H9 (cell line): ENCODE results near the gene AFAP1. TPM values are rescaled to one million over a fixed set of nuclear protein-coding genes. Genes with fewer than 3 reads are reported as not detected.

Source experiments
- DNase-seq: peaks from one replicate; pipeline ENCODE4 v3.0.0-alpha.2; 2017
- H2AFZ ChIP-seq: one replicate; pipeline ENCODE4 v1.6.1; 2013; ENCODE audit warnings: mild to moderate bottlenecking, low read length, control low read depth, moderate library complexity
- H2AK5ac ChIP-seq: 2 replicates; pipeline ENCODE4 v1.6.1; 2013; ENCODE audit warnings: low read length, control low read depth, mixed read lengths; ENCODE audit not compliant: insufficient read length
- H2BK120ac ChIP-seq: one replicate; pipeline ENCODE4 v1.6.1; 2013; ENCODE audit warnings: low read depth, mild to moderate bottlenecking, low read length, control low read depth, inconsistent platforms; ENCODE audit not compliant: poor library complexity, severe bottlenecking
- H2BK12ac ChIP-seq: 2 replicates; pipeline ENCODE4 v1.6.1; 2013; ENCODE audit warnings: low read length, control low read depth, mixed read lengths, low read depth; ENCODE audit not compliant: insufficient read length
- H2BK15ac ChIP-seq: 2 replicates; pipeline ENCODE4 v1.6.1; 2013; ENCODE audit warnings: low read depth, low read length, control low read depth
- H2BK20ac ChIP-seq: one replicate; pipeline ENCODE4 v1.6.1; 2013; ENCODE audit warnings: low read depth, mild to moderate bottlenecking, low read length, control low read depth, inconsistent platforms; ENCODE audit not compliant: poor library complexity, severe bottlenecking
- H2BK5ac ChIP-seq: 2 replicates; pipeline ENCODE4 v1.6.1; 2013; ENCODE audit warnings: low read length, control low read depth, mixed read lengths; ENCODE audit not compliant: insufficient read length
- H3K14ac ChIP-seq: 2 replicates; pipeline ENCODE4 v1.6.1; 2013; ENCODE audit warnings: low read length, control low read depth; ENCODE audit not compliant: insufficient read depth
- H3K18ac ChIP-seq: 2 replicates; pipeline ENCODE4 v1.6.1; 2013; ENCODE audit warnings: low read depth, mild to moderate bottlenecking, mixed read lengths, low read length, control low read depth; ENCODE audit not compliant: insufficient read length
- H3K23ac ChIP-seq: 2 replicates; pipeline ENCODE4 v1.6.1; 2013; ENCODE audit warnings: low read length, control low read depth, mixed read lengths, low read depth; ENCODE audit not compliant: insufficient read length
- H3K23me2 ChIP-seq: 2 replicates; pipeline ENCODE4 v1.6.1; 2013; ENCODE audit warnings: low read depth, mild to moderate bottlenecking, mixed read lengths, low read length, control low read depth; ENCODE audit not compliant: insufficient read length, poor library complexity, severe bottlenecking
- H3K27ac ChIP-seq: 2 replicates; pipeline ENCODE4 v1.5.1; 2013; ENCODE audit warnings: low read length, control low read depth, mixed read lengths, low read depth; ENCODE audit not compliant: insufficient read length
- H3K27me3 ChIP-seq: 2 replicates; pipeline ENCODE4 v1.6.1; 2013; ENCODE audit warnings: low read length, control low read depth, inconsistent platforms; ENCODE audit not compliant: insufficient read depth
- H3K4ac ChIP-seq: 2 replicates; pipeline ENCODE4 v1.6.1; 2013; ENCODE audit warnings: low read depth, mild to moderate bottlenecking, control low read depth, inconsistent platforms, low read length, moderate library complexity
- H3K4me1 ChIP-seq: 2 replicates; pipeline ENCODE4 v1.6.1; 2013; ENCODE audit warnings: low read length, control low read depth, inconsistent platforms; ENCODE audit not compliant: insufficient read depth
- H3K4me2 ChIP-seq: 2 replicates; pipeline ENCODE4 v1.6.1; 2013; ENCODE audit warnings: low read length, control low read depth, mixed read lengths; ENCODE audit not compliant: insufficient read length, insufficient read depth
- H3K56ac ChIP-seq: 2 replicates; pipeline ENCODE4 v1.6.1; 2013; ENCODE audit warnings: low read depth, mild to moderate bottlenecking, mixed read lengths, low read length, control low read depth; ENCODE audit not compliant: insufficient read length
- H3K79me1 ChIP-seq: 2 replicates; pipeline ENCODE4 v1.6.1; 2013; ENCODE audit warnings: low read depth, mild to moderate bottlenecking, moderate library complexity, low read length, control low read depth, inconsistent platforms; ENCODE audit not compliant: insufficient read depth, poor library complexity, severe bottlenecking
- H3K79me2 ChIP-seq: 2 replicates; pipeline ENCODE4 v1.6.1; 2013; ENCODE audit warnings: low read length, control low read depth, inconsistent platforms; ENCODE audit not compliant: insufficient read depth
- H3K9ac ChIP-seq: 2 replicates; pipeline ENCODE4 v1.6.1; 2013; ENCODE audit warnings: low read length, control low read depth, mixed read lengths; ENCODE audit not compliant: insufficient read length; ENCODE audit errors: extremely low read depth
- H3K9me3 ChIP-seq: one replicate; pipeline ENCODE4 v1.6.1; 2013; ENCODE audit warnings: low read depth, low read length, inconsistent platforms; ENCODE audit not compliant: control insufficient read depth
- H3T11ph ChIP-seq: one replicate; pipeline ENCODE4 v1.6.1; 2013; ENCODE audit warnings: mild to moderate bottlenecking, low read length, control low read depth, inconsistent platforms
- H4K20me1 ChIP-seq: one replicate; pipeline ENCODE4 v1.6.1; 2013; ENCODE audit not compliant: control insufficient read depth, insufficient read length, insufficient read depth
- H4K5ac ChIP-seq: 2 replicates; pipeline ENCODE4 v1.6.1; 2013; ENCODE audit warnings: low read depth, mild to moderate bottlenecking, mixed read lengths, low read length, control low read depth; ENCODE audit not compliant: insufficient read length
- H4K8ac ChIP-seq: replicated peaks from 2 replicates; pipeline ENCODE4 v1.6.1; 2013; ENCODE audit warnings: low read length, control low read depth, mixed read lengths, low read depth; ENCODE audit not compliant: insufficient read length
- H4K91ac ChIP-seq: 2 replicates; pipeline ENCODE4 v1.6.1; 2013; ENCODE audit warnings: low read depth, mild to moderate bottlenecking, moderate library complexity, mixed read lengths, low read length, control low read depth; ENCODE audit not compliant: insufficient read length
- H3K27ac Mint-ChIP-seq, 3 experiments: 2 replicates in 2 of 3; 3 replicates in 1 of 3; pipeline ENCODE4 v1.8.0; 2020 to 2021; ENCODE audit warnings: mixed read lengths in 3 of 3, mild to moderate bottlenecking in 1 of 3, moderate library complexity in 1 of 3
- H3K27me3 Mint-ChIP-seq: 2 replicates; pipeline ENCODE4 v1.8.0; 2021; ENCODE audit warnings: low read depth, mild to moderate bottlenecking, moderate library complexity, mixed read lengths
- H3K36me3 Mint-ChIP-seq, 3 experiments: 2 replicates in 2 of 3; 3 replicates in 1 of 3; pipeline ENCODE4 v1.8.0; 2020 to 2021; ENCODE audit warnings: low read depth in 3 of 3, mixed read lengths in 3 of 3; ENCODE audit not compliant: insufficient read depth in 1 of 3
- H3K4me1 Mint-ChIP-seq, 2 experiments: 2 replicates each; pipeline ENCODE4 v1.8.0; 2020; ENCODE audit warnings: mixed read lengths in 2 of 2
- H3K4me3 Mint-ChIP-seq, 2 experiments: 2 replicates in 1 of 2; 3 replicates in 1 of 2; pipeline ENCODE4 v1.8.0; 2020 to 2021; ENCODE audit warnings: mild to moderate bottlenecking in 2 of 2, mixed read lengths in 2 of 2, moderate library complexity in 1 of 2
- H3K9me3 Mint-ChIP-seq, 2 experiments: 2 replicates in 1 of 2; 3 replicates in 1 of 2; pipeline ENCODE4 v1.8.0; 2020; ENCODE audit warnings: mild to moderate bottlenecking in 2 of 2, mixed read lengths in 2 of 2, moderate library complexity in 1 of 2
- WGBS: extraction: QIAGEN DNeasy Blood & Tissue Kit; methylation state at CpG from one replicate; pipeline ENCODE4 v1.1.7; 2013; ENCODE audit warnings: missing lambda C conversion rate, low lambda C conversion rate, mixed read lengths; ENCODE audit not compliant: insufficient read length; ENCODE audit errors: extremely low coverage; 5-methylcytosine and 5-hydroxymethylcytosine counted together
- total RNA-seq: library from RNA; stranded (reverse); gene quantifications from 2 replicates; pipeline ENCODE4 v1.2.1, GENCODE V29; 2021
- TF ChIP-seq, protein P1 (sequence below): fragments of 200-600 bp; sonication (generic); conservative IDR thresholded peaks from 3 replicates; pipeline ENCODE4 v1.8.0; 2021; ENCODE audit warnings: antibody characterized with exemption, mild to moderate bottlenecking

The AFAP1 gene
- total RNA-seq, 1 experiment from 2014 or later: 6.5 TPM

DNA sequence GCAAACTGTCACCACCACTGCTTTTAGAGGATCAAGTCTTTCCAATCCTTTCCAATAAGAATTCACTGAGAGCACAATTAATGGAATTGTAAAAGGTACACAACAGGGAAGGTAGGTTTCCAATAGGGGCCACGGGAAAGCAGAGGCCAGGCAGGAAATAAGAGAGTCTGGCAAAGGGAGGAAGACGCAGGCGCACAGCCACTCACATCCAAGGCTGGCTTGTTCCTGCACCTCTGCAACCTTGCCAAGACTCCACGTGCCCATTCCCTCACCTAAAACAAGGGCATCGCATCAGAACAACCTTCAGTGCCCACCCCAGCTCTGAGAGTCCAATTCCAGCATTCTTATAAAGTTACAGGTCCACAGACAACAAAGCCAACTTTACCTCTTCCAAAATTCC lies 81.2 kb downstream of the AFAP1 start:
- H3K9me3 Mint-ChIP-seq: no peaks in the 10 kb centered on the region
- H3K27ac Mint-ChIP-seq: peak overlapping the region in 2 of 3 experiments; percentile 12 to 27; a peak in 2 of 7 replicates
- no peak overlapping the region for H3T11ph ChIP-seq
- H3K79me2 ChIP-seq: no peaks in the 10 kb centered on the region
- no peaks in the 10 kb centered on the region for H3K27me3 Mint-ChIP-seq
- no peaks in the 10 kb centered on the region for H3K9me3 ChIP-seq
- H3K79me1 ChIP-seq: no peaks in the 10 kb centered on the region
- DNase-seq: no peak
- WGBS: no CpG with 5 or more reads among the region's 5 CpGs
- H3K4me3 Mint-ChIP-seq: no peak overlapping the region
- no peak overlapping the region for H2AK5ac ChIP-seq
- TF ChIP-seq, protein P1, sequence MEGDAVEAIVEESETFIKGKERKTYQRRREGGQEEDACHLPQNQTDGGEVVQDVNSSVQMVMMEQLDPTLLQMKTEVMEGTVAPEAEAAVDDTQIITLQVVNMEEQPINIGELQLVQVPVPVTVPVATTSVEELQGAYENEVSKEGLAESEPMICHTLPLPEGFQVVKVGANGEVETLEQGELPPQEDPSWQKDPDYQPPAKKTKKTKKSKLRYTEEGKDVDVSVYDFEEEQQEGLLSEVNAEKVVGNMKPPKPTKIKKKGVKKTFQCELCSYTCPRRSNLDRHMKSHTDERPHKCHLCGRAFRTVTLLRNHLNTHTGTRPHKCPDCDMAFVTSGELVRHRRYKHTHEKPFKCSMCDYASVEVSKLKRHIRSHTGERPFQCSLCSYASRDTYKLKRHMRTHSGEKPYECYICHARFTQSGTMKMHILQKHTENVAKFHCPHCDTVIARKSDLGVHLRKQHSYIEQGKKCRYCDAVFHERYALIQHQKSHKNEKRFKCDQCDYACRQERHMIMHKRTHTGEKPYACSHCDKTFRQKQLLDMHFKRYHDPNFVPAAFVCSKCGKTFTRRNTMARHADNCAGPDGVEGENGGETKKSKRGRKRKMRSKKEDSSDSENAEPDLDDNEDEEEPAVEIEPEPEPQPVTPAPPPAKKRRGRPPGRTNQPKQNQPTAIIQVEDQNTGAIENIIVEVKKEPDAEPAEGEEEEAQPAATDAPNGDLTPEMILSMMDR: no peak
- H3K23ac ChIP-seq: no peak overlapping the region
- H2BK5ac ChIP-seq: no peak overlapping the region
- H3K4me1 ChIP-seq: peaks cover 10% of the 10 kb centered on the region; the same call in 1 of the 2 replicates
- peak overlapping the region; percentile 54; the same call in 1 of the 2 replicates for H3K14ac ChIP-seq
- H2BK20ac ChIP-seq: no peak overlapping the region
- H3K4me2 ChIP-seq: no peak overlapping the region
- H3K27ac ChIP-seq: no peak overlapping the region
- peaks cover 0 to 15% (median 7%) of the 10 kb centered on the region in 3 experiments; a peak in 4 of 7 replicates for H3K36me3 Mint-ChIP-seq
- no peaks in the 10 kb centered on the region for H4K20me1 ChIP-seq
- H3K23me2 ChIP-seq: no peaks in the 10 kb centered on the region
- peaks cover 39 to 53% of the 10 kb centered on the region in 2 experiments for H3K4me1 Mint-ChIP-seq
- no peak overlapping the region for H3K4ac ChIP-seq
- H3K27me3 ChIP-seq: no peaks in the 10 kb centered on the region
- no peak overlapping the region for H2BK12ac ChIP-seq
- no peak overlapping the region for H2BK15ac ChIP-seq
- no peak overlapping the region for H4K5ac ChIP-seq
- H3K56ac ChIP-seq: no peak overlapping the region
- no peak overlapping the region for H3K18ac ChIP-seq
- no peak overlapping the region for H2BK120ac ChIP-seq
- no peak overlapping the region for H2AFZ ChIP-seq
- no peak overlapping the region for H4K8ac ChIP-seq
- H4K91ac ChIP-seq: no peak overlapping the region
- H3K9ac ChIP-seq: no peak overlapping the region
